K562 (cell line): Measurements from ENCODE around the gene DGCR8. TPM values are rescaled to one million over a fixed set of nuclear protein-coding genes. Genes with fewer than 3 reads are reported as not detected.
A peak's percentile ranks its signal among the peaks of the same experiment; 100 is the strongest.

ENCODE experiments used
- ARNT ChIP-seq, 2 experiments: fragments of 450-650 bp; IDR thresholded peaks; 2 replicates each; pipeline ENCODE4 v1.6.1; 2016; ENCODE audit warnings: mild to moderate bottlenecking in 1 of 2
- ASH1L ChIP-seq: fragments of 450-650 bp; IDR thresholded peaks from 2 replicates; pipeline ENCODE4 v1.6.1; 2018; ENCODE audit warnings: borderline replicate concordance, mild to moderate bottlenecking, low read depth; ENCODE audit not compliant: partially characterized antibody
- ATF4 ChIP-seq: fragments of 450-650 bp; formaldehyde crosslinking; IDR thresholded peaks from 2 replicates; pipeline ENCODE4 v1.4.0; 2022; ENCODE audit warnings: mild to moderate bottlenecking, moderate library complexity
- CAMTA2 ChIP-seq: fragments of 250-450 bp; sonication (Bioruptor Pico); conservative IDR thresholded peaks from 2 replicates; pipeline ENCODE4 v1.5.1; 2022
- CTCF ChIP-seq, 3 experiments: IDR thresholded peaks in 2 of 3; conservative IDR thresholded peaks in 1 of 3; 2 replicates each; pipeline ENCODE4 v1.5.1; 2011 to 2012; ENCODE audit warnings: low read length in 3 of 3, mild to moderate bottlenecking in 3 of 3, control low read depth in 2 of 3, improper control_type of control experiment in 1 of 3, inconsistent platforms in 1 of 3, low read depth in 1 of 3, mixed read lengths in 1 of 3, moderate library complexity in 1 of 3; ENCODE audit not compliant: insufficient read depth in 2 of 3
- ESRRA ChIP-seq: fragments of 450-650 bp; IDR thresholded peaks from 2 replicates; pipeline ENCODE4 v1.6.1; 2014; ENCODE audit warnings: low read depth, mild to moderate bottlenecking, moderate library complexity, borderline replicate concordance
- FOS ChIP-seq: IDR thresholded peaks from 3 replicates; pipeline ENCODE4 v1.6.1; 2011; ENCODE audit not compliant: insufficient read length; ENCODE audit errors: extremely low read depth
- FOSL1 ChIP-seq: fragments of 200-800 bp; sonication (Bioruptor generic); conservative IDR thresholded peaks from 2 replicates; pipeline ENCODE4 v1.6.1; 2016; ENCODE audit warnings: missing genetic modification characterization, missing compliant biosample characterization
- HIVEP1 ChIP-seq: fragments of 250-450 bp; sonication (Bioruptor Pico); IDR thresholded peaks from 2 replicates; pipeline ENCODE4 v1.4.0; 2020; ENCODE audit warnings: mild to moderate bottlenecking
- HNRNPL ChIP-seq: fragments of 200-400 bp; formaldehyde crosslinking; IDR thresholded peaks from 2 replicates; pipeline ENCODE4 v1.6.1; 2017; ENCODE audit warnings: low read depth, mild to moderate bottlenecking, low read length
- HOXB6 ChIP-seq: fragments of 250-450 bp; sonication (Bioruptor Pico); IDR thresholded peaks from 2 replicates; pipeline ENCODE4 v1.5.1; 2022; ENCODE audit warnings: mild to moderate bottlenecking, borderline replicate concordance
- ID3 ChIP-seq, 2 experiments: fragments of 250-450 bp in 1 of 2; fragments of 450-650 bp in 1 of 2; sonication (Bioruptor Pico) in 1 of 2; IDR thresholded peaks; 2 replicates each; pipeline versions ENCODE4 v1.6.1 to v1.8.0; 2016 to 2021; ENCODE audit warnings: mild to moderate bottlenecking in 2 of 2, moderate library complexity in 2 of 2, missing compliant biosample characterization in 1 of 2, missing genetic modification characterization in 1 of 2
- JUND ChIP-seq, 2 experiments: IDR thresholded peaks; 2 replicates in 1 of 2; 3 replicates in 1 of 2; pipeline ENCODE4 v1.6.1; 2011; ENCODE audit warnings: borderline replicate concordance in 2 of 2, low read depth in 2 of 2, low read length in 2 of 2, improper control_type of control experiment in 1 of 2, missing biosample characterization in 1 of 2, missing genetic modification characterization in 1 of 2, missing genetic modification reagents in 1 of 2
- NFRKB ChIP-seq: fragments of 450-650 bp; IDR thresholded peaks from 2 replicates; pipeline ENCODE4 v1.6.1; 2016; ENCODE audit warnings: low read depth
- NR1H2 ChIP-seq: sonication (generic); formaldehyde crosslinking; IDR thresholded peaks from 2 replicates; pipeline ENCODE4 v1.4.0; 2020; ENCODE audit warnings: mild to moderate bottlenecking, missing genetic modification reagents
- POLR2H ChIP-seq: IDR thresholded peaks from 2 replicates; pipeline ENCODE4 v1.6.1; 2016; ENCODE audit warnings: missing genetic modification characterization, low read depth, mild to moderate bottlenecking, control low read depth, missing compliant biosample characterization, moderate library complexity
- SMARCA5 ChIP-seq: fragments of 450-650 bp; IDR thresholded peaks from 2 replicates; pipeline ENCODE4 v1.6.1; 2016
- SMARCE1 ChIP-seq: fragments of 450-650 bp; IDR thresholded peaks from 2 replicates; pipeline ENCODE4 v1.7.1; 2016; ENCODE audit warnings: mild to moderate bottlenecking
- STAT5A ChIP-seq: IDR thresholded peaks from 2 replicates; pipeline ENCODE4 v1.6.1; 2012; ENCODE audit warnings: low read length, inconsistent platforms, borderline replicate concordance
- ZBTB12 ChIP-seq: fragments of 250-450 bp; sonication (Bioruptor Pico); IDR thresholded peaks from 2 replicates; pipeline ENCODE4 v1.4.0; 2020
- ZFX ChIP-seq: sonication (generic); formaldehyde crosslinking; IDR thresholded peaks from 2 replicates; pipeline ENCODE4 v1.8.0; 2022; ENCODE audit warnings: mild to moderate bottlenecking, missing genetic modification reagents, moderate library complexity
- ZNF24 ChIP-seq: fragments of 450-650 bp; IDR thresholded peaks from 2 replicates; pipeline ENCODE4 v1.6.1; 2016
- ZNF277 ChIP-seq: fragments of 250-450 bp; sonication (Bioruptor Pico); IDR thresholded peaks from 2 replicates; pipeline ENCODE4 v1.8.0; 2022; ENCODE audit warnings: inconsistent platforms, mild to moderate bottlenecking, moderate library complexity, borderline replicate concordance
- ZNF354B ChIP-seq: fragments of 250-450 bp; sonication (Bioruptor Pico); IDR thresholded peaks from 2 replicates; pipeline ENCODE4 v1.4.0; 2020
- ZNF668 ChIP-seq: fragments of 250-450 bp; sonication (Bioruptor Pico); IDR thresholded peaks from 2 replicates; pipeline ENCODE4 v1.8.0; 2022; ENCODE audit warnings: mild to moderate bottlenecking, inconsistent platforms
- polyA plus RNA-seq, 8 experiments: library from polyadenylated mRNA; depleted of rRNA in 4 of 8; stranded (reverse) in 5 of 8; unstranded in 3 of 8; fragments of >200 nt; fragmentation: Nextera tagmentation in 2 of 8; fragmentation: Illumina TruSeq in 1 of 8; extraction: Ambion mirVana in 2 of 8; extraction: Trizol in 1 of 8; gene quantifications; 2 replicates each; pipeline versions ENCODE4 v1.2.1 to v1.2.3, GENCODE V29; 2011 to 2014; ENCODE audit warnings: inconsistent platforms in 1 of 8, missing spikeins in 1 of 8
- total RNA-seq, 7 experiments: library from RNA; depleted of rRNA in 6 of 7; stranded (reverse); fragments of >200 nt in 6 of 7; fragmentation: Illumina TruSeq in 2 of 7; extraction: Trizol in 2 of 7; gene quantifications; 2 replicates each; pipeline versions ENCODE4 v1.2.1 to v1.2.3, GENCODE V29; 2011 to 2021; ENCODE audit warnings: low replicate concordance in 1 of 7

The DGCR8 gene
- total and polyA plus RNA-seq, 9 of the 15 experiments (the other 6 are each of a cell fraction or from before 2014, with no cell fraction given): 5.9 to 144 (median 80.1) TPM

- TF ChIP-seq CTCF (IDR thresholded peaks at IDR 0.05 in 2 of 3, conservative IDR thresholded peaks at IDR 0.05 in 1 of 3; ENCODE audit: insufficient read depth in 2 of 3, low read depth in 1 of 3, low read length in 3 of 3) (no peak), SMARCA5 (no peak), ZFX (CRISPR knock-in tag) (no peak), NFRKB (no peak), ZBTB12 (CRISPR knock-in tag) (no peak), FOSL1 (no peak), STAT5A (no peak; the same call in 1 of the 2 replicates), HNRNPL (no peak; the same call in 1 of the 2 replicates), POLR2H (tag) (no peak), ZNF354B (no peak), ATF4 (no peak), ZNF668 (CRISPR knock-in tag) (no peak), ASH1L (no peak), ID3 (CRISPR knock-in tag; IDR thresholded peaks at IDR 0.05) (no peak), ID3 (tag; IDR thresholded peaks at IDR 0.05) (no peak), FOS (no peak), JUND (IDR thresholded peaks at IDR 0.05; ENCODE audit: borderline replicate concordance, low read depth, low read length) (peak; percentile 68), JUND (tag; IDR thresholded peaks at IDR 0.05; ENCODE audit: borderline replicate concordance, low read depth, low read length) (no peak; the same call in 1 of the 3 replicates), ARNT (IDR thresholded peaks at IDR 0.05) (no peak), NR1H2 (CRISPR knock-in tag) (no peak), SMARCE1 (no peak), HOXB6 (CRISPR knock-in tag) (no peak), ZNF277 (CRISPR knock-in tag) (no peak), ZNF24 (no peak), ESRRA (no peak), CAMTA2 (CRISPR knock-in tag) (0 out of 2 replicates have a peak, but pooled peaks have one; percentile 21), HIVEP1 (no peak)
Observed at GRCh38 chr22:20071524-20071972, 8.5 kb upstream of the DGCR8 start (continued).
